NCI-H2029 (cell line): ENCODE results near the gene ADRA1B.

Source experiments
- DNase-seq: peaks from one replicate; lab custom pipeline; 2025; lab: John Stamatoyannopoulos, UW

Gene ADRA1B

DNA sequence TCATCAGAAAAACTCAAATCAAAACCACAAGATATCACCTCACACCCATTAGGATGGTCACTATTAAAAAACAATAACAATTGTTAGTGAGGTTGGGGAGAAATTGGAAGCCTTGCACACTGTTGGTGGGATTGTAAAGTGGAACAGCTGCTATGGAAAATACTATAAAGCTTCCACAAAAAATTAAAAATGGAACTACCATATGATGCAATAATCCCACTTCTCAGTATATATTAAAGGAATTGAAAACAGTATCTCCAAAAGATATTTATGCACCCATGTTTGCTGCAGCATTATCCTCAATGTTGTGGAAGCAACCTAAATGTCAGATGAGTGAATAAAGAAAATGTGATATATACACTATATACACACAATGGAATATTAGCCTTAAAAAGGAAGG is 14.5 kb upstream of the ADRA1B start:
- DNase-seq, result no peak

DNA sequence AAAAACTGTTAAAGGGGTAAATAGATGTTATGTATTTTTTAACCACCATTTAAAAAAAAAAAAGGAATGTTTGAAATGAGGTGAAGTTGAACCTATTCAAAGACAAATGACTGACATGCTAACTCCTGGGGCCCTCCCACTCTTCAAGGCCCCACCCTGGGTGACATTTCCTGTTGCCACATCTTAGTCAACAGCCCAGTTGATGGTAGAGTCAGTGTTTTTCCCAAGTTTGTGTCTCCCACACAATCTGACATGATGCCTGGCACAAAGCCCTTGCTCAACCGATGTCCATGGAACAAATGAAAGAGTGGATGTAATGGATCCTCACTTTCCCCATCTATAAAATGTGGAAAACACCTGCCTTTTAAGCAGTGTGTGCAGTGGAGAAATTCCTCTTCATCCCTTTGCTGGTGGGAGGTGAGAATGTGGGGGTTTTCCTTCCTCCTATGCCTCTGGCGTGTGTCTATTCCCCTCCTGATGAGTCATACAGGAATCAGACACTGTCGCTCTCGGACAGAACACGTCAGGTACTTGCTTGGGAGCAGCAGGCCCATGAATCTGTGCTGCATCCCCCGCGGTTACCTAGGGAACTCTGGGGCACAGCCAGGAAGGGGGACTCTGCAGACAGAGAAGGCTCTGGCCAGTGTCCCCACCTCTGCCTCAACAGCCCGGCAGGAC is 13.7 kb upstream of the ADRA1B start:
- no peak for DNase-seq

- DNase-seq, result no peak
Measured at GRCh38 chr5:159903131-159903530, 13.2 kb upstream of the ADRA1B start.

- no peak for DNase-seq
Measured at GRCh38 chr5:159904874-159905273, 11.4 kb upstream of the ADRA1B start.

GRCh38 chr5:159905496-159905895 is 10.8 kb upstream of the ADRA1B start:
- peak; percentile 25 for DNase-seq

- DNase-seq, result no peak
Measured at GRCh38 chr5:159906463-159906862, 9.8 kb upstream of the ADRA1B start.

- no peak for DNase-seq
Measured at GRCh38 chr5:159906943-159907342, 9.3 kb upstream of the ADRA1B start.

- peak; percentile 14 for DNase-seq
Measured at GRCh38 chr5:159907689-159908590, 8.3 kb upstream of the ADRA1B start.

- DNase-seq, result no peak
Measured at GRCh38 chr5:159908591-159908940, 7.7 kb upstream of the ADRA1B start.

- DNase-seq, result no peak
Measured at GRCh38 chr5:159909126-159909525, 7.2 kb upstream of the ADRA1B start.

DNA sequence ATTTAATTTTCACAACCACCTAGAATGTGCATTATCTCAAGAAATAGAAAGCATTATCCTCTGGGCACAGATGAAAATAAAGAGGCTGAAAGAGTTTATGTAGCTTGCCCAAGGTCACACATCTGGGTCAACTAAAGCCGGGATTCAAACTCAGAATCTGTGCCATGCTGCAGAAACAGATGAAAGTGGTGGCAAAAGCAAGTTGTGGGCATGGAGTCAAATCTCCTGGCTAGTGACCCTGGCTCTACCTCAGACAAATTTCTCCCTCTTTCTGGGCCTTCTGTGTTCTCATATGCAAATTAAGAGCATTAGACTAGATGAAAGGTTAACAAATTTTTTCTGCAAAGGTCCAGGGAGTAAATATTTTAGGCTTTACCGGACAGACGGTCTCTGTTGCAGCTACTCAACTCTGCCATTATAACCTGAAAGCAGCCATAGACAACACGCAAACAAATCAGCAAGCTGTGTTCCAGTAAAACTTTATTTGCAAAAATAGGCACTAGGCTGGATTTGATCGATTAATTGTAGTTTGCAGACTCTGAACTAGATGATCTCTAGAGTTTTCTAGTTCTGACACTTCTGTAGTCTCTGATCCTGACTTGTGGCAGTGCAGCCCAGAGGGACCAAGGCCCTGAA is 6.0 kb upstream of the ADRA1B start:
- no peak for DNase-seq

DNA sequence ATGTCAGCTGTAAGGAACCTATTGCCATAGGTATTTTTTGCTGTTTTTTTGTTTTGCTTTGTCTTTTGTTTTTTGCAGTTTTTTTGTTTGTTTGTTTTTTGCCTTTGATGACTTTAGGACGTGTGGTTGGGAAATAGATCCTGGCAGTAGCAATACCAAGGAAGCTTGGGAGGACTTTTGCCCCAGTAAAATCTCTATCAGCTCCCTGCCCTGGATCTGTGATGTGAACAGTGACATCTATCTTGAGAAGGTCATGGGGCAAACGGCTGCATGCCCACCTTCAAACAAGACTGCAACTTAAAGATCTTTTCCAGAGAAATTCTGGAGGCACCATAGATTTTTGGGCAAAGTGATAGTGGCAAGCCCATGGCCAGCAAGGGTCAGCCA is 5.4 kb upstream of the ADRA1B start:
- DNase-seq, result no peak

- no peak for DNase-seq
Measured at GRCh38 chr5:159911349-159911748, 4.9 kb upstream of the ADRA1B start.

DNA sequence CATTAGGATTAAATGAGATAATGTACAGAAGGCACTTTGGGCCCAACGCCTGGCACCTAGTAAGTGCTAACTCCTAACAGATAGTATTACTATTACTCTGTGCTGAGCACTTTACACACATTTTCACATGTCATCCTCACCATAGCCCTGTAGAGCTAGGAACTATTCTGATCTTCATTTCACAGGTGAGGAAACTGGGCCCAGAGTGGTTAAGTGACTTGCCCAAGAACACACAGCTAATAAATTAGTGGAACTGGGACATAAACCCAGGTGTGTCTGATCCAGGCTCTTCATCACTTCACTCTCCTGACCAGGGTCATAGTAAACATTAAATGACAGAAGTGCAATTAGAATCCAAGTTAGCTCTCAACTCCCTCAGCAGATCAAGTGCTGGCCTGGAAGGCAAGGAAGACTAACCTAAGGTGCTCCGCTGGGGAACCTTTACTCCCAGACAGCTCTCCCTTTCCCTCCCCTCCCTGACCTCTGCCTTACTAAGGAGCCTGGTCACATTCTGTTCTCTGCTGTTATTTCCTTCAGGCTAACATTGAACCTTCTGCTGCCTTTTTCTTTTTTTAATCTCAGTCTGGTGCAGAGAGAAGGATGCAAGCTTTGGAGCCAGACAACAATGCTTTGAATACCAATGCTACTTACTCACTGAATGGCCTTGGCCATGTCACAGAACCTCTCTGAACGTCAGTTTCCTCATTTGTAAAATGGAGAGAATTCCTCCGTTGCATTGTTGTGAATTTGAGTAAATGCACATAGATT is 4.1 kb upstream of the ADRA1B start:
- no peak for DNase-seq

- DNase-seq, result no peak
Measured at GRCh38 chr5:159913048-159913447, 3.2 kb upstream of the ADRA1B start.

GRCh38 chr5:159913501-159913900 is 2.8 kb upstream of the ADRA1B start:
- no peak for DNase-seq

DNA sequence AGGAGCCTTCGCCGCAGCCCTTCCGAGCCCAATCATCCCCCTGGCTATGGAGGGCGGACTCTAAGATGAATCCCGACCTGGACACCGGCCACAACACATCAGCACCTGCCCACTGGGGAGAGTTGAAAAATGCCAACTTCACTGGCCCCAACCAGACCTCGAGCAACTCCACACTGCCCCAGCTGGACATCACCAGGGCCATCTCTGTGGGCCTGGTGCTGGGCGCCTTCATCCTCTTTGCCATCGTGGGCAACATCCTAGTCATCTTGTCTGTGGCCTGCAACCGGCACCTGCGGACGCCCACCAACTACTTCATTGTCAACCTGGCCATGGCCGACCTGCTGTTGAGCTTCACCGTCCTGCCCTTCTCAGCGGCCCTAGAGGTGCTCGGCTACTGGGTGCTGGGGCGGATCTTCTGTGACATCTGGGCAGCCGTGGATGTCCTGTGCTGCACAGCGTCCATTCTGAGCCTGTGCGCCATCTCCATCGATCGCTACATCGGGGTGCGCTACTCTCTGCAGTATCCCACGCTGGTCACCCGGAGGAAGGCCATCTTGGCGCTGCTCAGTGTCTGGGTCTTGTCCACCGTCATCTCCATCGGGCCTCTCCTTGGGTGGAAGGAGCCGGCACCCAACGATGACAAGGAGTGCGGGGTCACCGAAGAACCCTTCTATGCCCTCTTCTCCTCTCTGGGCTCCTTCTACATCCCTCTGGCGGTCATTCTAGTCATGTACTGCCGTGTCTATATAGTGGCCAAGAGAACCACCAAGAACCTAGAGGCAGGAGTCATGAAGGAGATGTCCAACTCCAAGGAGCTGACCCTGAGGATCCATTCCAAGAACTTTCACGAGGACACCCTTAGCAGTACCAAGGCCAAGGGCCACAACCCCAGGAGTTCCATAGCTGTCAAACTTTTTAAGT is 819 bp downstream of the ADRA1B start:
- DNase-seq, result no peak

- no peak for DNase-seq
Measured at GRCh38 chr5:159917994-159918393, 1.7 kb downstream of the ADRA1B start.

DNA sequence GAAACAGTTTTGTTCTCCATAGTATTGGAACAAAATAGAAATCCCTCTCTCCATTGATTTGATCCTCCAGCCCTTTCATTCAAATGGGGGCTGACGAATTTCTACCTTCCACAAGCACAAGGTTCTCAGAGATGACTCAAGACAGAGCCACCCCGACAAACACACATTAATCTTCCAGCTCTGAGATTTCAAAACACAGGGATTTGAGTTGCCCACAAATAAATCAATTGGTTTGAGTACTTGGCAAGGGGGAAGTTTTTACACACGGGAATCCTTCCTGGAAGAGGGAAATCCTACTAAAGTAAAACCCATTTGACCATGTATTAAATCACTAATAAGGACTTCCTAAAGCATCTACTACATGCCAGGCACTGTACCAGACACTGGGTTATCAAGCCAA is 5.4 kb downstream of the ADRA1B start:
- DNase-seq, result no peak

- no peak for DNase-seq
Measured at GRCh38 chr5:159923008-159923407, 6.7 kb downstream of the ADRA1B start.
